ENCODE data around the gene MORC3.

GRCh38 chr21:36423771-36424433, 103.9 kb downstream of the MORC3 start:
- TF ChIP-seq CTCF (IDR thresholded peaks at IDR 0.05; ENCODE audit: insufficient read depth, low read depth, low read length) = no peak
- no peak for TF ChIP-seq EZH2 (IDR thresholded peaks at IDR 0.05; ENCODE audit: insufficient read depth, low read length)

Data from astrocyte (in vitro differentiated cells and primary cell).